Medulla oblongata (tissue), 1 donor: ENCODE data around the gene TMEM161A.
"Not testable (repeated sequence)": the region's sequence is repeated elsewhere in the genome, so short reads cannot be mapped to it uniquely, and the experiment has no call there.

Source experiments
- DNase-seq: peaks from one replicate; pipeline ENCODE4 v3.0.0-alpha.2; 2015; ENCODE audit errors: extremely low spot score

The TMEM161A gene

DNA sequence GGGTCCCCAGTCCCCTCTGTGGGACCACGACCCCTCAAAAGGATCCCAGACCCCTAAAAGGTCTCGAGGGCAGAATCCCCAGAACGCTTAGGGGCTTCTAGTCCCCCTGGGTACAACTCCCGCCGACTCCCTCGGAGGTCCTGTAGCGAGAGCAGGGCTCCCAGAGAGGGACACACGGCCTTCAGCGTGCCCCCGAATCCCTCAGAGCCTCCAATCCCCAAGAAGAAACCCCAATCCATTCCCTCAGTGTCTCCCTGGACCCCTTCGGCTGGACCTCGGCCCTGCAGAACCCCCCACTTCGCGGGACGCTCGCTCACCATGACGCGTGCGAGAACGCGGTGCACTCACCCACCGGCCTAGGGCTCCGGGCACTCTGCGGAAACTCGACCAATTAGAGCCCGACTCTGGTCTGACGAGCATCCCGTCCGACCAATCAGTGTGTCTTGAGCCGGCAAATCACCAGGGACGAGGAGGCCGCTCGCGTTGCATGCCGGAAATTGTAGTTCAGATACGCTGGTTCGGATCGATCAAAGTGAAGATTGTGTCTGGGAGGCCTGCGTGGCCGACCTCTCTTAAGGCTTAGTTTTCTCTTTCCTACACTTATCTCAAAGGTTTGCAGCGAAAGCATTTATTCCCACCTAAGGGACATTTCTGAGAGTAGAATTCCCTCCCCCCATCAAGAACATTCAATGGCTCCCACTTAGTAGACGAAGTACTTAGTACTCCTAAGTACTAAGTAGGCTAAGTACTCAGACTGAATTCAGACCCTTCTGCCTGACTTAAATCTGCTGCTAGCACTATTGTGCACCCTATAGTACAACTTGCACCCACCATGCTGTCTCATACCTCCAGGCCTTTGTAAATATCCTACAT is at the start of gene TMEM161A:
Gene TMEM161A, minus strand, starts transcription at position 370 of the 873 bp plus-strand sequence. Its CDS starts 50 bp downstream, at position 320.
- peak; percentile 98 for DNase-seq

DNA sequence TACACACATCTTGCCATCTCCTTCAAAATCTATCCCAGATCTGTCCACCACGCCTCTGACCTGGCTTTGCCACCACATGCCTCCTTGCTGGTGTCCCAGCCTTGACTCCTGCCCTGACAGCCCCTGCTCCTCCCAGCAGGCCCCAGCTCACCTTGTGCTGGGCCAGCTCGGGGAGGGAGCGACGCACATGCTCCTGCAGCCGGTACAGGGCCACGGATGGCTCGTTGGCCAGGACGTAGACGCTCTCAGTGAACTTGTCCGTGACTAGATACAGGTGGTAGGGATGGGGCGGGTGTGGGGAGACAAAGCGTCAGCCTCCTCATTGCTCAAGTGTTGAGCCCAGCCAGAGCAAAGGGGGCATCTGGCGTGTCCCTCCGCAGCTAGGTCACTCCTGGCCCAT is 48.5 kb upstream of the TMEM161A start:
- no peak for DNase-seq

DNA sequence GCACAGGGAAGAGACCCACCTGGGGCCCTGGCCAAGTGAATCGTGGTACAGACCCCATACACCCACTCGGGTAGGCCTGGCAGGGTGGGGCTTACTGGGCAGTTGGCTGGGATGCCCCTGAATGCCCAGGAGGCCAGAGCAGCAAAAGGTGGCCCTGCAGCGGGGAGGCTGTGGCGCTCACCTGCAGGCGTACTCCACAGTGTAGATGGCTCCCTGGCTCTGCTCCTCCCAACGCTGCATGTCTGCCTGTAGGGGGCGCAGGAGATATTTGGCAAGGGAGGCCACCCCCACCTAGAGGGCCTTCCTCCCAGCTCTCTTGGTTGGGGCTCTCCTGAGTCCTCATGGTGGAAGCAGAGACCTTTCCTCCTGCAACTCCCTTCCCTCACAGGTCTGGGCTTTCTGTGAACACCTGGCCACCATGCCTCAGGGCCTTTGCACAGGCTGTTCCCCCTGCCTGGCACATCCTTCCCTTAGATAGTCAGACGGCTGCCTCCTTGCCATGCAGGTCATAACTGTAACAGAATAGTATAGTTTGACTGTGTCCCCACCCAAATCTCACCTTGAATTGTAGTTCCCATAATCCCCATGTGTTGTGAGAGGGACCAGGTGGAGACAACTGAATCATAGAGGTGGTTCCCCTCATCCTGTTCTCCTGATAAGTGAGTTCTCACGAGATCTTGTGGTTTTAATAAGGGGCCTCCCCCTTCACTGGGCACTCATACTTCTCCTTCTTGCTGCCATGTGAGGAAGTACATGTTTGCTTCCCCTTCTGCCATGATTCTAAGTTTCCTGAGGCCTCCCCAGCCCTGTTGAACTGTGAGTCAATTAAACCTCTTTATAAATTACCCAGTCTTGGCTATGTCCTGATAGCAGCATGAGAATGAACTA is 47.8 kb upstream of the TMEM161A start:
- DNase-seq = no peak

DNA sequence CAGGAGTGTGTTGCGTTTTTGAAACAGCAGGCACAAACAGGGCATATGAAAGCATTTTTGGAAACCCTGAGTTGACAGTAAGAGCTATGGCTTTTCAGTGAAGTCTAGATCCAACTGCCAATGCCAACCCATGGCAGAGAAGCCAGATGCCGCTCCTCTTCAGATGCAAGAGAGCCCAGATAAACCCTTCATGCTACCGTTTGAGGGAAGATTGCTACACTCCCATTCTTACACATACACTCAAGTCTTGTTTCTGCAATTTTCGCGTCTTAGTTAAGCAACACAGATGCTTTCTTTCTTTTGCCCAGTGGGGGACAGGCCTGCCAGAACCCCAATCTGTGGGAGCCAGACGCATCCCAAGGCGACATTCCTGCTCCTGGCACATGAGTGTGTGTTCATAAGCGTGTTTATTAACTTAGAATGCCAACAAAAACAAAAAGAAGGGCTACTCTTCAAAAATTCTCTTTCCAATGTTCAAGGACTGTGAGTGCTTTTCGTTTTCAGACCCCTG is 43.3 kb upstream of the TMEM161A start:
- DNase-seq = no peak

DNA sequence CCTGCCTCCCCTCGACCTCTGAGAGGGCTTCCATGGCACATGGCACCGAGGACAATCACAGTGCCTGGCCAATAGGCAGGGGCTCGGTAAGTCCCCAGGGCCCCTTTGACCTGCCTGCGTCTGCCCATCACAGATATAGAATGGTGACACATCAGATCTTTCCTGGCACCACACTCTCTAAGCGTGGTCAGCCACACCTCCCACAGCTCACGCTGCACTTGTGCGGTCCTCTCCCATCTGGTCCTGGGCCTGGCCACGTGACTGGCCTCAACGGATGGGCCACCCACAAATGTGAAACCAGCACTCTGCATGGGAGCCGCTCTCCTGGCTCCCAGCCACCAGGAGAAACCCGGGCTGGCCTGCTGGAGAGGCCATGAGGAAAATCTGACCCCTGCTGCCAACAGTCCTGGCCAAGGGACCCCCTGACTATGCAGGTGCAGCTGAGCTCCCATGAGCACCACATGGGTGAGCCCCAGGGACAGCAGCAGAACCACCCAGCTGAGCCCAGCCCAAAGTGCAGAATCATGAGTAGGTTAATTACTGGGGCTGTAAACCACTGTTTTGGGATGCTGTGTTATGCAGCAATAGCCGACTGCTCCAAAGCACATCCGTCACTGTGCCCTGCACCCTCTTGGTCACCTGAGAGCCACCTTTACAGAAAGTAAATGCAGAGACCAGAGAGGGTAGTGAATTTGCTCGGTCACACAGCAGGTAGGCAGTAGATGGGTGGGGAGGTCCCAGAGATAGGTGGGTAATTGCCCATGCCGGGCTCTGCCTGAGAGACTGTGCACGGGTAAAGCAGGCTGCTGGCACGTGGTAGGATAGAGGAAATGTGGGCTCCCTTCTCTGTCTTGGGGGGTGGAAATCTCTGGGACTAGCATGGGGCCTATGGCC is 41.5 kb upstream of the TMEM161A start:
- no peak for DNase-seq

DNA sequence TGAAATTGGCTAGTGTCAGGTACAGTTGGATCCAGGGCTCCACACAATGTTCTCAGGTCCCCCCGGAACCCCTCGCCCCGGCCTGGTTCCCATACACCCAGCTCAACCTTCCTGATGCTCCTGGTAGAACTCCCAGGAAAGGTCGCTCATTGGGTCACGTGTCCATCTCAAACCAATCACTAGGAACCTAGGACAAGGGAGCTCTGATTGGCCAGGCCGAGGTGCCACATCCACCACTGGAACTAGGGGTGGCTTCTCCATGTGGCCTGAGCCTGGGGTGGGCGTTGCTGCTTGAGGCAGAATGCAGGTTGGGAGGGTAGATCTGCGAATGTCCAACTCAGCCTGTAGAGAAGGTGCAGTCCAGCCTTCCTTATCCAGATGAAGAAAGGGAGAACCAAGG is 38.7 kb upstream of the TMEM161A start:
- no peak for DNase-seq

DNA sequence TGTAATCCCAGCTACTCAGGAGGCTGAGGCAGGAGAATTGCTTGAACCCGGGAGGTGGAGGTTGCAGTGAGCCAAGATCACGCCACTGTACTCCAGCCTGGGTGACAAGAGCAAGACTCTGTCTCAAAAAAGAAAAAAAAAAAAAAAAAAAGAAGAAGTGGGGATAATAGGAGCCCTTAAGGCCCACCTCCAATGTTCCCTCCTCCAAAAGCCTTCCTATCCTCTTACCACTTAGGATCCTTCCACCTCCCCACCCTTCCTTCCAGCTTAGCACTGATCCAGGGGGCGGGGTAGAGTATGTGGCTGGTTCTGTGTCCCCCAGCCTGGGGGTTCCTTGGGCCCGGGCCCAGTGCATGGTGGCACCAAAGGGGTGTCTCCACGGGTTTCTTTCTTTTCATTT is 35.0 kb upstream of the TMEM161A start:
- DNase-seq = not testable (repeated sequence)

DNA sequence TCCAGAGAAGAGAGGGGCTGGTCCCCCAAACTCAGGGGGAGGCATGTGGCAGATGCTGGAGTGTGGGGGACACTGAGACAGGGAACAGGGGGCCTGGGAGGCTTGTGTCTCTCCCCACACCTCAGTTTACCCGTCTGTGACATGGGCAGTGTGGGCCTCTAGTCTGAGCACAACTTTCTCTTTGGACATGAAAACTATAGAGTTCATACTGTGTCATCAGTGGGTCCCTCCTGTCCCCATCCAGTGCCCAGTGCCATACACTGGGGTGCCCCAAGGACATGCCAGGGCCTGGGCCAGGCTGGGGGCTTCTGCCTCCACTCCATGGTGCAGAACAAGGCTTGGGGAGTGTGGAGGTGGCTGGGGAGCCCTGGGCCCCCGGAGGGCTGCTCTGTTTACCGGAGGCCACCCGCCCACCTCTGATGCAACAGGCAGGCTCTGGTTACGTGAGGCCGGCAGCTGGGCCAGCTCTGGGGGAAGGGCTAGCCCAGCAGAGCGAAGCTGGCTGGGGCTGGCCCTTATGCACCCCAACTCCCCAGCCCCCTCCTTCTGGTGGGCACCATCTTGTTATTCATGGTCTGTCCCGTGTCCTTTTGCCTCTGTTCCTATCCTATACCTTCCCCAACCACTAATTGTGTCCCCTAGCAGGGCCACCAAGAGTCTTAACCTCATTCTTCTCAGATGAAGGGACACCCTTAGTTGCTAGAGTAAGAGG is 33.7 kb upstream of the TMEM161A start:
- no peak for DNase-seq

DNA sequence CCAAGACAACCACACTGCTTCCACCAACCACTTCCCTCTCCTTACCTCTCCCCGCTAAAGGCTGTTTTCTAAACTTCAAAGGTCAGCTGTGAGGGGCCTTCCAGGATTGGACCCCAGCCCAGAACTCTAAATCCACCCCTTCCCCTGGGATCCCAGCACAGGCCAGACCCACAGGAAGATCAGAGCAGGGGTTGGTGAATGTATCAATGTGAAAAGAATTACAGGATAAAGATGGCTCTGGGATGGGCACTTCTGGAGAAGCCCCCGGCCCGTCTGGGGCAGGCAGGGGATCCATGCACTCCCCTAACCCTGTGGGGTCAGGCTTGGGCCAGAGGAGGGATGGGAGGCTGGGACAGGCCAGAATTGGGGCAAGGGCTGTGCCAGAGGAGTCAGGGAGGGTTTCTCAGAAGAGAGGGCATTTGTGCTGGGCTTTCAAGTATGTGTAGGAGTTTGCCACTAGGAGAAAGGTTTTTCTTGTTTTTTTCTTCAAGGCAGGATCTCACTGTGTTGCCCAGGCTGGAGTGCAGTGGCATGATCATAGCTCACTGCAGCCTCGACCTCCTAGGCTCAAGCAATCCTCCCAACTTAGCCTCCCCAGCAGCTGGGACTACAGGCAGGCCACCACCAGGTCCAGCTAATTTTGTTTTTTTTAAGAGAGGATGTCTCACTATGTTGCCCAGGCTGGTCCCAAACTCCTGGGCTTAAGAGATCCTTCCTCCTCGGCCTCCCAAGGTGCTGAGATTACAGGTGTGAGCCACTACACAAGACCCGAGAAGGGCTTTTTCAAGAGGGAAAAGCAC is 32.8 kb upstream of the TMEM161A start:
- no peak for DNase-seq

DNA sequence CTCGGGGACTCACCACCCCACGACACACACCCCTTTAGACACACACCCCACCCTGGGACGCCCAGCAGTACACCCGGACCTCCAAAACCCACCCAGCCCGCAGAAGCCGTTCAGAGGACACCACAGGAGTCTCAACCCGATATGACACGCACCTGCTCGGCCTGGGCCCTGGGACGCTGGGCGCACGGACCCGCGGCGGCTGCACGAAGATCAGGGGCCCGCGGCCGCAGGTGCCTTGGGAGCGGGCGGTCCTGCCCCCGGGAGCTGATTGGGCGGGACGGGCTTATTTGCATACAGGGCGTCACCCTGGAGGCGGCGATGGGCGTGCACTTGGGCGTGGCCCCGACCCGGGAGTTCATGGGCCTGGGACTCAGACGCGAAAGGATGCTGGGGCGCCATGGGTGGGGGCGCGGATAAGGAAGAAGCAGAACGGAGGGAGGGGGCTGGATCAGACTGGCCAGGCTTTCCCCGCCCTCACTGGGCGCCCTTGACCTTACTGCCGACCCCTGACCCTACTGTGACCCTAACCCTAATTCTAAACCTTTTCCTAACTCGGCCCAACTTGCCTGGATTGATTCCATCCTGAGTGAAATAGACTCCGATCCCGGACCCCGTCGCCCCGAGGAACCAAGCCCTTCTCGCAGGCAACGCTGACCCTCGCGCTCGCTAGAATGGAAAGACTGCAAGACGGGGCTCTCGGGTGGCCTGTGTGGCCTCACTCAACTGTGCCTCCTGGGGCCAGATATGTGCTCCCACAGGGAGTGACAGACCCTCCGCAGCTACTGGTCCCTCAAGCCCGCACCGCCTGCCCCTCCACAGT is 32.0 kb upstream of the TMEM161A start, which contains the start of gene MEF2B:
Gene MEF2B, minus strand, starts transcription at position 211 of the 820 bp plus-strand sequence. CDS start 19,528 bp downstream, outside the sequence.
- DNase-seq = peak; percentile 23

DNA sequence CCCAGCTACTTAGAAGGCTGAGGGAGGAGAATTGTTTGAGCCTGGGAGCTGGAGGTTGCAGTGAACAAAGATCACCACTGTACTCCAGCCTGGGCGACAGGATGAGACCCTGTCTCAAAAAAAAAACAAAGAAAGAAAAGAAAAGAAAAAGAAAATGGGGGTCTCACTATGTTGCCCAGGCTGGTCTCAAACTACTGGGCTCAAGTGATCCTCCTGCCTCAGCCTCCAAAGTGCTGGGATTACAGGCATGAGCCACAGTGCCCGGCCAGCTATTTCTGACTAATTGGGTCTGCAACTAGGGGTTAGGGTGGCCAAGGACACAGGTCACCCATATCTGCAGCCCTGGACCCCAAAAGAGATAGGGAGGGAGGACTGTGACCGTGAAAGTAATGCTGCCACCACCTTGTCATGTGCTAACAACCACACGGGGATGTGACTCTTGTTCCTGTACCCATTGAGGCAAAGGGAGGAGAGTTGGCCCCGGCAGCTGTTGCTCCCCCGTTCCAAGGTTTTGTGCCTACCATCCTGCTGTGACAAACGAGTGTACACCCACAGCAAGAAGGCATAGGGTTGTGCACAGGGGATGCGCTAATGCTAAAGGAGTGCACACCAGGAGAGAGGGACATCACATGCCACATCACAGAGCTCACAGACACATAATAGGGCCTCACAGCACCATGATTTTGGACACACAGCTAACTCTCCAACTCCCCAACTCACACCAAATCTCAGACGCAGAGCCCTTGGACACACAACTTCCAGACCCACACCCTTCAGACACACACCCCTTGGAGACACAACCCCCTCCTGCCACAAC is 31.2 kb upstream of the TMEM161A start:
- no peak for DNase-seq

DNA sequence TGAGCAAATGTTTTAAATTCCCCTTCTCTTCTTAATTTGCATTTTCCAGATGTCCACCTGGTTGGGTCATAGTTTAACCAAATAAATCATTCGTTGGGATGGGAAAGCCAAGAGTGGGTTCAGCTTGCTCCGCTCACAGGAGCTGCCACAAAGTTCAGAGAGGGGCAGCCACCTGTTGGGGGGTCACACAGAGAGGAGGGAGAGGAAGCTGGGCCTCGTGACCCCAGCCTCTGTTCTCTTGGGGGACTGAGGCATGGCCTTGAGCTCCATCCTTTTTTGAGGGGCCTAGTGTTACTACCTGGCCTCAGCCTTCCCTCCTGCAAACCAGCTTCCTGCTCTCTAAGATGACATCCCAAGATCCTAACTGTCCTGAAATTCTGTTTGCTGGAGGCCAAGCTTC is 29.3 kb upstream of the TMEM161A start:
- no peak for DNase-seq

DNA sequence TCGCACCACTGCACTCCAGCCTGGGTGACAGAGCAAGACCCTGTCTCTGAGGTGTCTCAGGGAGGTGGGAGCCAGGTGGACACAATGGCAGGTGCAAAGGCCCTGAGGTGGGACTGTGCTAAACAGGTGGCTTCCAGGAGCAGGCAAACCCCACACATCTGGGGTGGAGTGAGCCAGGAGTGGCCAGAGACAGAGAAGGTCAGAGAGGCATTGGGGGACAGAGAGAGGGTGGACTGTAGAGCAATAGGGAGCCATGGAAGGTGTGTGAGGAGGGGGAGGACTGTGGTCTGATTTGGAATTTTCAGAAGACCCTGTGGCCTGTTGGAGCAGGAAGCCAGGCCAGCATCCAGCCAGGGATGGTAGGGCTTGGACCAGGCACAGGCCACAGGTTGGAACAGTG is 27.1 kb upstream of the TMEM161A start:
- DNase-seq = no peak

DNA sequence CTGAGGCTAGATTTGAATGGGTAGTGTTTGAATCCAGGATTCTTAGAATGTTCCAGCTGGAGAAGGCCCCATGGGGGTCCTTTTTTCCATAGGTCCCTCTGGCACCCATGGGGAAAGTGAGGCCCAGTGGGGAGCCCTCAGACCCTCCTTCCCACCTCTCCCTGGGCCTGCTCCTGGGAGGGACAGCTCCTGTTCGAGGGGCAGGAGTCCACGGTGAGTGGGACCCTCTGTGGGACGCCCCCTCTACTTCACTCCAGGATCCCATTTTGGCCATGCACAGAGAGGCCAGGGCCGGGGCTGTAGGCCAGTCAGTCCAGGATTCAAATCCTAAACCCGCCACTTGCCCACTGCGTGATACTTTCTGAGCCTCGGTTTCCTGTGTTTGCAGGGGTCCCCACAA is 24.2 kb upstream of the TMEM161A start:
- no peak for DNase-seq

DNA sequence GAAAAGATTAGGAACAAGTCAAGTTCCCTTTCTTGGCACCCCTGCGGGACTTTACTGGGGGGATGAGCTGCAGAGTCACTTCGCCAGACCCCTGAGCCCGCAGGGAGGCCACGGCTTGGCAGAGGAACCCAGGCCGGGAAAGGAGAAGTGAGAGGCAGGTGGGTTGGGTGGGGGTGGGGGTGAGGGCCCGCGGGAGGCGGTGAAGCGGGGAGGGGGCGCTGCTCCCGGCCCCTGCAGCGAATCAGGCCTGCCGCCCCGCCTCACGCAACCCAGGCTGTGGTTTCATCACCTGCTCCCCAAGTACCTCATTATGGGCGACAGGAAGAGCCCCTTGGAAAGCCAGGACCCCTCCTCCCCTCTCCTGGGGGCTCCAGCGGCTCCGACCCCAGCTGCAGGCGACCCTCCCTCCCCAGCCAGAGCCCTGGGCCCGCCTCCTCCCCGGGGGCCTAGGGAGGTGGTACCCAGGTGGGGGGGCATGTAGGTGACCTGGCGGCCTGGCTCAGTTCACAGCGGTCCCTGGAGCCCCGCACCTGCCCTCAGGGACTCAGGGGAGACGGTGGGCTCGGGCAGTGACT is 22.3 kb upstream of the TMEM161A start:
- no peak for DNase-seq

DNA sequence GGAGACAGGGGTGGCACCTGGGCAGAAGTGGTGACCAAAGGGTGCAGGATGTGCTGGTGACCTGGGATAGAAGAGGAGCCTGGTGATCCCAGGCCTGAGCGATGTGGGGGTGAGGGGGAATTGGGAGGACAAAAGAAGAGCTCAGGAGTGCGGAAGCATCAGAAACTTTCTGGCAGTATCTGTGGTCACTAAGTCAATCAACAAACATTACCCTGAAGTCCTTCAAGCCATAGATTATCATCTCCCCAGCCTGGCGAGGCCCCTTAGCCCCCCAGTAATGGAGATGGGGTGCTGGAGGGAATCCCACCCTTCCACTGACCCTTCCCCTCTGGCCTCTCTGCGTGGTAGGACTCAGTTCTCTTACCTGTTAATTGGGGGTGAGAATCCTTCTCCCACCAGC is 21.3 kb upstream of the TMEM161A start:
- no peak for DNase-seq

DNA sequence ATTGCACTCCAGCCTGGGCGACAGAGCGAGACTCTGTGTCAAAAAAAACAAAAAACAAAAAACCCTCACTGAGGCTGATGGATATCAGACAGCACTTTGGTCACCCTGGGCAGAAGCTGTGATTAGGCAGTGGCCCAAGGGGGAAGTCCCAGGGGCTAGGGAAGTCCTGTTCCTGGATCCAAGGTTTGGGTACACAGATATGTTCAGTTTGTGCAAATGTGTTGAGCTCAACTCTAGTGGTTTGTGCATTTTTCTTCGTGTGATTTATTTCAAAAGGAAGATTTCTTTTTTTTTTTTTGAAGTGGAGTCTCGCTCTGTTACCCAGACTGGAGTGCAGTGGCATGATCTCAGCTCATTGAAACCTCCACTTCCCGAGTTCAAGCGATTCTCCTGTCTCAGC is 19.5 kb upstream of the TMEM161A start:
- DNase-seq = no peak
